Activated T-helper 1 cell treated with anti-CD3 and anti-CD28 coated beads, Interleukin-2, amount 50 U/mL, for 16 hours (primary cell): Measurements from ENCODE around the gene TXNRD2.
"Not testable (repeated sequence)": the region's sequence is repeated elsewhere in the genome, so short reads cannot be mapped to it uniquely, and the experiment has no call there.

Experiments
- DNase-seq, 2 donors: peaks; one replicate each; pipeline ENCODE4 v3.0.0-alpha.2; 2020; ENCODE audit warnings: low read depth in 1 of 2, low spot score in 1 of 2

The TXNRD2 gene

DNA sequence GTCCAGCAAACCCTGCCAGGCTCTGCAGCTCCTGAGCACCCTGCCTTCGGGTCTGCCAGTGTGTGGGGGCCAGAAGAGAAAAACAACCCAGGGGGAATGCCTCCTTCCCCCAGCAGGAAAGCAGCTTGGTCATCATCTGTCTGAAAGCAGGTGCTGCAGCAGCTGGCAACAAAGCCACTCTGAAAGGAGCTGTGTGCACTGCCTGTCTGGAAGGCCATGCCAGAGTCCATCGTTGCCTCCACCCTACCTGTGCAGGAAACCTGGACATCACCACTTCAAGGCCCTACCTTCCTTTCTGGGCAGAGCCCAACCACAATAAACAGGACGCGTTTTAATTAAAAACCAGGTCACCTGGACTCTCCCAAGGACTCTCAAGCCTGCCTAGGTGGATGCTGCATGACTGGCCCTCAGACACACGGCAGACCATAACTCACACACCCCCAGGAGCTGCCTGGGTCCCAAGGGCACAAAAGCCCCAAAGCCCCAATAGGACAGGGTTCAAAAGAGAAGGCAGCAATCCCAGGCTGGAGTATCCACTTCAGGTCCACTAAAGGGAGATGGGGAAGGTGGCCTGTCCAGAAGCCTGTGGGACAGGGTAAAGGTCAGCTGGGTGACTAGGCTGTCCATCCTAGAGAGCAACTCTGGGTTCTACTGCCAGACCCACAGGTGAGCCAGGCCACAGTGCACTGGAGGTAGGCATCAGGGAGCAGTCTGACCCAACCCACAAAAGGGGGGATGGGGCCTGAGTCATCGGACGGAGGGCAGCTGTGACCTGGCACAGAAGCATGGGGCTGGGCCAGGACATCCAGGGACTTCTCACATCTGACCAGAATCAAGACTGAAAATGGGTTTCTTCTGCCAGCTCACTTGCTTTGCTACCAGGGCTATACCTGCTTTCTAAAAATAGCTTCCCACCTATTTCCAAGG, 93.1 kb downstream of the TXNRD2 start:
- no peak for DNase-seq

DNA sequence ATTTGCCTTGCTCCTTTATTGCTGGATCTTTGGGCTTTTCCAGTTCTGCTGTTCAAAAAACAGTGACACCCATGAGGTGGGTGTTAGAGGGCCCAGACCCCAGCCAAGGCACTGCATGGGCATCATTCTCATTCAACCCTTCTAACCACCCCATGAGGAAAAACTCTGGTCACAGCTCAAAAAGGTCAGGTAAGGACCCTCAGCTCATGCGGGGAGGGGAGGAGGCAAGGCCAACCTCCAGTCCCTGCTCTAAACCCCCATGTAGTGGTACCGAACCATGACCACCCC, 94.3 kb downstream of the TXNRD2 start:
- no peak for DNase-seq

DNA sequence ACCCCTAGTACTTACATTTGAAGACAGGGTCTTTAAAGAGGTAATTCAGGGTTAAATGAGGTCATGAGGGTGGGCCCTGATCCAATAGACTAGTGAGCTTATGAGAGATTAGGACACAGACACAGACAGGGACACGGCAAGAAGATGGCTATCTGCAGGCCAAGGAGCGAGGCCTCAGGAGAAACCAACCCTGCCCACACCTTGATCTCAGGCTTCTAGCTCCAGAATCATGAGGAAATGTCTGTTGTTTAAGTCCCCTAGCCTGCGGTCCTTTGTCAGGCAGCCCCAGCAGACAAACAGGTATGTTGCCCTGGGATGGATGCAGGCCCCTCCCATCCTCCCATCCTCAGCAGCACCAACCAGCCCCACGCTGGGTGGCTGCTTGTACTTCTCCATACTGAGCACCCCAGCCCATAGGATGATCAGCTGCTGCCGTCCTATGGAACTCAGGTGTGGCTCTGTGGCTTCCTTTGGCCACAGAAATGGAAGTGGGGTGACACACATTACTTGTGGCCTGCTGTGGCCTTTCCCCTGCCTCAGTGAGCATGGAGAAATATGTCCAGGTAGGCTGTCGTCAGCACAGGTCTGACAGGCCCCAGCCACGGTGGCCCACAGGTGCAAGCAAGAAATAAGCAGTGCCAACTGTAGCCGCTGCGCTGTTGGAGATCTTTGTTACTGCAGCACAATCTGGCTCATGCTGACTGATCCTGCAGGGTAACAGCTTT, 94.8 kb downstream of the TXNRD2 start:
- no peak for DNase-seq

- no peak for DNase-seq
Measured at GRCh38 chr22:19845054-19845722, 96.4 kb downstream of the TXNRD2 start.

DNA sequence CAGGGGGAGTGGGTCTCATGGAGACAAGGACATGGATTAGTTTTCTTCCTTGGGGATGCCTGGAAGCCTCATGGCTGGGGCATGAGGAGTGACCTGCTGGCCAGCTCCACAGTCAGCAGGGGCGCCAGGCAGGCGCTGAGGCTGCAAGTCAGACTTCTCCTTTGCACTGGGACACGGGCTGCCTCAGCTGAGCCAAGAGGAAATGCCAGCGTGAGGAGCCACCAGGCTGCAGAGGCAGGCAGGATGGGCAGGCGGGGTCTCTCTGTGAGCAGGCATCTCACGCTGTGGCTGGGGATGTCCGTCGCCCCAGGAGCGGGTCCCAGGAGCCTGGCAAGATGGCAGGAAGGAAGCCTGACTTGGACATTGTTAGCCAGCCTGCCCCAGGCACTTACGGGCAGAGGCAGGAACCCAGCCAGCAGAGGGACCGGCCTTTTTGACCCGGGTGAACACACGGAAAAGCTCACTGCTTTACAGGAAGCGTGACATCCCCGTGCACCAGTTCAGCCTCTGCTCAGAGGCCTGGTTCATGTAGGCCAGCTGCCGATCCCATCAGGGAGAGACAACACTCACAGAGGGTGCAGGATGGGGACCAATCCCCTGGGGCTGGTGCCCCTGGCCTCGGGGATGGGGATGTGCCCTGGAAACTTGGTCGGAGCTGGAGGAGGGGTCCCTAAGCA, 97.1 kb downstream of the TXNRD2 start:
- no peak for DNase-seq

- DNase-seq, result no peak
Measured at GRCh38 chr22:19843857-19844376, 97.7 kb downstream of the TXNRD2 start.

GRCh38 chr22:19843107-19843856, 98.3 kb downstream of the TXNRD2 start:
- no peak for DNase-seq

- no peak for DNase-seq
Measured at GRCh38 chr22:19842393-19843106, 99.1 kb downstream of the TXNRD2 start.

DNA sequence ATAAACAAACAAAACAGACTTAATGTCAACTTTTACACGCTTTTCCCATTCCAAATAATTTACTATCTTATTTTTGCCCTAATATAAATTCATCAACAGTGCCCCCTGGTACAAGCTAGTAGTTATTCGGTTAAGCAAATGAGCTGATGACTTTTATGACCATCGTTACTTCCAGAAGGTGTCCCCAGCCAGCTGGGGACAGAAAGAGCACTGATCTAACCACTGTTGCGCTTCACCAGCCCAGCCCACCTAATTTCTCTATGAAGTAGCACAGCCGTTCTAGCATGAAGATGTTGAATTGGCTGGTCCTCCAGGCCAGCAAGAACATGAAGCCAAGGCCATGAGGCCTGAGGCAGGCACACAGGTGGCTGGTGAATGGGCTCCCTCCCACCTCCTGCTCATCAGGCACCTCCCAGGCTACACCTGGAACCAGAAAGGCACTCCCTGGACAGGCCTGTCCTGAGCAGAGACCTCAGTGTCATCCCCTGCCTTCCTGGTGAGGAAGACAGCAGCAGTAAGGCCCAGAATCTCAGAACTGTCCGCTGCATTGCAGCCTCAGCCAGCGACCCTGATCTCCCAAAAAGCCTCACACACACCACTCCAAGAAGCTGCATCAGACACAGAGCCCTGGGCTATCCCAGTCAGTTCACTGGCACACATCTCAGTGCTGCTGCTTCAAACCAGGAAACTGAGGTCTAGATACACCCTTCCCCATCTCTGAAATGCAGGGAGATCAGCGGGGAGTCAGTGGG, 99.8 kb downstream of the TXNRD2 start:
- no peak for DNase-seq

GRCh38 chr22:19840955-19841640, 100.5 kb downstream of the TXNRD2 start:
- no peak for DNase-seq

GRCh38 chr22:19840059-19840458, 101.6 kb downstream of the TXNRD2 start:
- DNase-seq, result no peak

- no peak for DNase-seq
Measured at GRCh38 chr22:19837915-19838314, 103.7 kb downstream of the TXNRD2 start.

GRCh38 chr22:19836512-19836911, 105.1 kb downstream of the TXNRD2 start:
- no peak for DNase-seq

DNA sequence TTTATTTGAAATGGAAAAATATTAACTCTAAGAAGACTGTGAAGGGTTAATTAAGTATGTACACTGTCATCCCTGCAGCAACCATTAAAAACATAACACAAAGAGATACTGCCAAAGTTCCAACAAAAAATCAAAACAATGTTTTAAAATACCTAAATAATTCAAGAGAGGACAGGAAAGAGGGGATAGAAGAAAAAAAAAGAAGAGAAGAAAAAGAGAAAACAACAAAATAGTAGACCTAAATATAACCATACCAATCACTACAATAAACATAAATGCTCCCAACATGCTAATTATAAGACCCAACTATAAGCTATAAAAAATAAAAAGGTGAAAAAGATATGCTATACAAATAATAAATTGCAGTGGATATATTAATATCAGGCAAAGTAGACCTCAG, 107.0 kb downstream of the TXNRD2 start:
- no peak for DNase-seq

- not testable (repeated sequence) for DNase-seq
Measured at GRCh38 chr22:19833327-19833726, 108.3 kb downstream of the TXNRD2 start.

DNA sequence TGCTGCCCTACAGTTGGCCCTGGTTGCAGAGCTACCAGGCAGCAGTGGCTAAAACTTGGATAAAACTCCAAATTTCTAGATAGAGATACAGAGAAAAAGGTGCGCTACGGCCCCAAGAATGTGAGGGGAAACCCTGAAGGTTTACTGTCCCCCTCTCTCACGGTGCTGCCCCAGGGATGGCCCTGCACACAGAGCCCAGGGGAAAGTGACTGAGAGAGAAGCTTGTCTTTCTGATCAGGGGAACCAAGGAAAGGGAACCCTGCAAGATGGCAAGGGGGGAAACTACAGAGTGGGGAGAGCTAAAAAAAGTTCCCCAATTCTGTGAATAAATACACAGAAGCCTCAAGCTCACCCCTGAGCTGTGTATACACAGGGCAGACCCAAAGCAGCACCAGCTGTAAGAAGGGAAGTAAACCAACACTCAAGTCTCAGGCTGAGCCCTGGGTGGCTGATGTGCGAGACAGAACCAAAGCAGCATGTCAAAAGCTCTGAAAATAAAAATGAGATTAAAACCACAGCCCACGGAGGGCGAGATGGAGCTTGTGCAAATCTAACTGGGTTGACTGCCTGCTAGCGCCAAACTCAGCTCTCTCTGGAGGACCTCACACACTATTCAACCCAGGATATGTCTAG, 109.0 kb downstream of the TXNRD2 start:
- peak in 1 of 2 donors; percentile 0 for DNase-seq

- DNase-seq, result not testable (repeated sequence)
Measured at GRCh38 chr22:19831979-19832378, 109.6 kb downstream of the TXNRD2 start.

- no peak for DNase-seq
Measured at GRCh38 chr22:19831016-19831415, 110.6 kb downstream of the TXNRD2 start.
